K562 (cell line): ENCODE results near the gene TOM1L2. TPM values are rescaled to one million over a fixed set of nuclear protein-coding genes. Genes with fewer than 3 reads are reported as not detected.
A peak's percentile ranks its signal among the peaks of the same experiment; 100 is the strongest.

Experiments
- AFF1 ChIP-seq, 2 experiments: fragments of 450-650 bp; IDR thresholded peaks; 2 replicates each; pipeline ENCODE4 v1.6.1; 2018; ENCODE audit warnings: mild to moderate bottlenecking in 2 of 2, low read depth in 1 of 2; ENCODE audit not compliant: partially characterized antibody in 2 of 2
- ARHGAP35 ChIP-seq: fragments of 450-650 bp; IDR thresholded peaks from 2 replicates; pipeline ENCODE4 v1.6.1; 2018; ENCODE audit not compliant: partially characterized antibody
- CBFB ChIP-seq: sonication (generic); formaldehyde crosslinking; IDR thresholded peaks from 2 replicates; pipeline ENCODE4 v1.4.0; 2020; ENCODE audit warnings: mild to moderate bottlenecking, missing genetic modification reagents
- DDX20 ChIP-seq: fragments of 450-650 bp; IDR thresholded peaks from 2 replicates; pipeline ENCODE4 v1.6.1; 2016; ENCODE audit warnings: missing genetic modification characterization, low read depth, mild to moderate bottlenecking, missing compliant biosample characterization, moderate library complexity
- ELF1 ChIP-seq: fragments of 200-800 bp; sonication (Bioruptor generic); IDR thresholded peaks from 2 replicates; pipeline ENCODE4 v1.6.1; 2016; ENCODE audit warnings: missing genetic modification characterization, missing compliant biosample characterization
- FOXJ3 ChIP-seq: sonication (generic); formaldehyde crosslinking; IDR thresholded peaks from 2 replicates; pipeline ENCODE4 v1.4.0; 2020; ENCODE audit warnings: mild to moderate bottlenecking, missing genetic modification reagents
- FOXM1 ChIP-seq, 2 experiments: fragments of 450-650 bp in 1 of 2; sonication (generic) in 1 of 2; formaldehyde crosslinking in 1 of 2; IDR thresholded peaks; 2 replicates each; pipeline versions ENCODE4 v1.6.1 to v1.9.0; 2017 to 2022; ENCODE audit warnings: low read depth in 2 of 2, mild to moderate bottlenecking in 2 of 2, missing genetic modification reagents in 1 of 2, moderate library complexity in 1 of 2
- GABPB1 ChIP-seq: sonication (generic); formaldehyde crosslinking; IDR thresholded peaks from 2 replicates; pipeline ENCODE4 v1.8.0; 2022; ENCODE audit warnings: mild to moderate bottlenecking, missing genetic modification reagents
- HSF4 ChIP-seq: fragments of 250-450 bp; sonication (Bioruptor Pico); IDR thresholded peaks from 2 replicates; pipeline ENCODE4 v2.1.2; 2022; ENCODE audit warnings: mild to moderate bottlenecking, moderate library complexity, borderline replicate concordance
- NRF1 ChIP-seq, 2 experiments: fragments of 450-650 bp; IDR thresholded peaks in 1 of 2; conservative IDR thresholded peaks in 1 of 2; 2 replicates each; pipeline ENCODE4 v1.6.1; 2014; ENCODE audit warnings: mild to moderate bottlenecking in 2 of 2
- SUPT5H ChIP-seq: fragments of 450-650 bp; IDR thresholded peaks from 2 replicates; pipeline ENCODE4 v1.6.1; 2016
- TRIM28 ChIP-seq: fragments of 450-650 bp; IDR thresholded peaks from 2 replicates; pipeline ENCODE4 v1.6.1; 2017
- UBTF ChIP-seq, 2 experiments: IDR thresholded peaks; 2 replicates each; pipeline ENCODE4 v1.6.1; 2012; ENCODE audit warnings: improper control_type of control experiment in 2 of 2, low read depth in 2 of 2, low read length in 2 of 2, borderline replicate concordance in 1 of 2
- ZBTB12 ChIP-seq: fragments of 250-450 bp; sonication (Bioruptor Pico); IDR thresholded peaks from 2 replicates; pipeline ENCODE4 v1.4.0; 2020
- ZNF134 ChIP-seq: fragments of 250-450 bp; sonication (Bioruptor Pico); conservative IDR thresholded peaks from 2 replicates; pipeline ENCODE4 v1.4.0; 2020
- ZNF57 ChIP-seq: fragments of 450-650 bp; formaldehyde crosslinking; IDR thresholded peaks from 2 replicates; pipeline ENCODE4 v1.4.0; 2020; ENCODE audit warnings: mild to moderate bottlenecking, moderate library complexity
- ZNF644 ChIP-seq: fragments of 200-800 bp; sonication (Bioruptor generic); IDR thresholded peaks from 2 replicates; pipeline ENCODE4 v1.6.1; 2016; ENCODE audit warnings: low read depth, missing genetic modification characterization, missing compliant biosample characterization
- polyA plus RNA-seq, 8 experiments: library from polyadenylated mRNA; depleted of rRNA in 4 of 8; stranded (reverse) in 5 of 8; unstranded in 3 of 8; fragments of >200 nt; fragmentation: Nextera tagmentation in 2 of 8; fragmentation: Illumina TruSeq in 1 of 8; extraction: Ambion mirVana in 2 of 8; extraction: Trizol in 1 of 8; gene quantifications; 2 replicates each; pipeline versions ENCODE4 v1.2.1 to v1.2.3, GENCODE V29; 2011 to 2014; ENCODE audit warnings: inconsistent platforms in 1 of 8, missing spikeins in 1 of 8
- total RNA-seq, 7 experiments: library from RNA; depleted of rRNA in 6 of 7; stranded (reverse); fragments of >200 nt in 6 of 7; fragmentation: Illumina TruSeq in 2 of 7; extraction: Trizol in 2 of 7; gene quantifications; 2 replicates each; pipeline versions ENCODE4 v1.2.1 to v1.2.3, GENCODE V29; 2011 to 2021; ENCODE audit warnings: low replicate concordance in 1 of 7

TOM1L2 gene
- total and polyA plus RNA-seq, 9 of the 15 experiments (the other 6 are each of a cell fraction or from before 2014, with no cell fraction given): 0.07 to 6.0 (median 2.5) TPM

- TF ChIP-seq AFF1 (IDR thresholded peaks at IDR 0.05; ENCODE audit: low read depth in 1 of 2, partially characterized antibody in 2 of 2) (no peak), TRIM28 (no peak), SUPT5H (peak; percentile 94), DDX20 (tag) (no peak), UBTF (IDR thresholded peaks at IDR 0.05; ENCODE audit: borderline replicate concordance in 1 of 2, low read depth in 2 of 2, low read length in 2 of 2) (no peak), FOXJ3 (CRISPR knock-in tag) (no peak), CBFB (CRISPR knock-in tag) (no peak), ZNF644 (tag) (no peak), FOXM1 (IDR thresholded peaks at IDR 0.05; ENCODE audit: low read depth) (no peak), FOXM1 (CRISPR knock-in tag; IDR thresholded peaks at IDR 0.05; ENCODE audit: low read depth) (no peak), ELF1 (tag) (no peak), HSF4 (no peak), ARHGAP35 (no peak), GABPB1 (CRISPR knock-in tag) (peak; percentile 69), ZNF134 (CRISPR knock-in tag) (no peak), NRF1 (conservative IDR thresholded peaks at IDR 0.05 in 1 of 2, IDR thresholded peaks at IDR 0.05 in 1 of 2) (peak; percentile 97 to 98), ZBTB12 (CRISPR knock-in tag) (peak; percentile 44; the same call in 1 of the 2 replicates), ZNF57 (CRISPR knock-in tag) (no peak)
Measured at GRCh38 chr17:17836250-17836817, 135.9 kb downstream of the TOM1L2 start (continued).
